SU-DHL-6 (cell line): ENCODE results near the gene ADARB2.

Source experiments
- CTCF ChIP-seq: fragments of 200-600 bp; sonication (generic); IDR thresholded peaks from one replicate; pipeline ENCODE4 v1.5.1; 2017; ENCODE audit warnings: antibody characterized with exemption, mild to moderate bottlenecking, low read length, moderate library complexity; ENCODE audit not compliant: insufficient read depth, poor library complexity, severe bottlenecking
- EZH2phosphoT487 ChIP-seq: fragments of 200-600 bp; sonication (generic), shearing (Covaris generic); conservative IDR thresholded peaks from 2 replicates; pipeline ENCODE4 v1.6.1; 2018; ENCODE audit warnings: mild to moderate bottlenecking, antibody characterized with exemption, low read length, moderate library complexity, mixed read lengths

- TF ChIP-seq EZH2phosphoT487 (no peak), CTCF (peak; percentile 10)
These were observed 160.6 kb downstream of the ADARB2 start for GRCh38 chr10:1576467-1577372.
